GM21786 (cell line): ENCODE measurements around the gene EPB41L2.
"Not testable (repeated sequence)": the region's sequence is repeated elsewhere in the genome, so short reads cannot be mapped to it uniquely, and the experiment has no call there.

Source experiments
- ATAC-seq: cut with Tn5 transposase; IDR thresholded peaks from one replicate; pipeline ENCODE4 v1.9.1; 2021; ENCODE audit not compliant: unreplicated experiment

Gene EPB41L2

GRCh38 chr6:130955755-130956154 lies 107.3 kb downstream of the EPB41L2 start:
- ATAC-seq = no peak

DNA sequence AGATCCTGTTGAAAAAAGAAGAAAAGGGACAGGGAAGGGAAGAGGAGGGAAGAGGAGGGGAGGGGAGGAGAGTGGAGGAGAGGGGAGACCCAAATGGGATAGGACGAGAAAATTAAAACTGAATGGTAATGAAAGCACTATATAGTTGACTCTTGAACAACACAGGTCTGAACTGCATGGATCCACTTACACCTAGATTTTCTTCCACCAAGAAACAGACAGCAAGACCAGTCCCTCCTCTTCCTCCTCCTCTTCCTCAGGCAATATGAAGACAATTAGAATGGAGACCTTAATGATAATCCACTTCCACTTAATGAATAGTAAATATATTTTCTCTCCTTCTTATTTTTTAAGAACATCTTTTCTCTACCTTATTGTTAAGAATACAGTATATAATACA lies 113.5 kb downstream of the EPB41L2 start:
- no peak for ATAC-seq

DNA sequence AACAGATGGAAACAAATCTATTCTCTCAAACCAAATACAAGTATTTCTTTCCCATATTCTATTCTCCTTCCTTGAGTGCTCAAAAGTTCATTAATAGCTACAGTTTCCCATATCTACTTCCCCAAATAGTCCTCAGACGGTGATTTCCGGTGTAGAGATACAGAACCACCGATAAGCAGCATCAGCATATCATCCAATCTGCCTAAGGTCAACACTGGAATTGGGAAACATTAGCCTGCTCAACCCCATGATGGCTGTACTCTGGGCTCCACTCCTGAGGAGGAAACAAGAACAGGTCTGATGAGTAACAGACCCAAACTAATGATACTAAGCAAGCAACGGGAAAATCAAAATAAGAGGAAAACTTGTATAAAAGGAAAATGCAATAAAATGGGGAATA lies 115.6 kb downstream of the EPB41L2 start:
- ATAC-seq = no peak

GRCh38 chr6:130946076-130946475 lies 117.0 kb downstream of the EPB41L2 start:
- no peak for ATAC-seq

GRCh38 chr6:130945401-130945919 lies 117.6 kb downstream of the EPB41L2 start:
- no peak for ATAC-seq

GRCh38 chr6:130944486-130944885 lies 118.6 kb downstream of the EPB41L2 start:
- no peak for ATAC-seq

- no peak for ATAC-seq
Observed at GRCh38 chr6:130943738-130944137, 119.3 kb downstream of the EPB41L2 start.

DNA sequence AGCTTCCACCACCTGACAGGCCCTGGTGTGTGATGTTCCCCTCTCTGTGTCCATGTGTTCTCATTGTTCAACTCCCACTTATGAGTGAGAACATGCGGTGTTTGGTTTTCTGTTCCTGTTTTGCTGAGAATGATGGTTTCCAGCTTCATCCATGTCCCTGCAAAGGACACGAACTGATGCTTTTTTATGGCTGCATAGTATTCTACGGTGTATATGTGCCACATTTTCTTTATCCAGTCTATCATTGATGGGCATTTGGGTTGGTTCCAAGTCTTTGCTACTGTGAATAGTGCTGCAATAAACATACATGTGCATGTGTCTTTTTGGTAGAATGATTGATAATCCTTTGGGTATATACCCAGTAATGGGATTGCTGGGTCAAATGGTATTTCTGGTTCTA lies 120.3 kb downstream of the EPB41L2 start:
- not testable (repeated sequence) for ATAC-seq

- ATAC-seq = no peak
Observed at GRCh38 chr6:130937942-130938604, 125.0 kb downstream of the EPB41L2 start.

DNA sequence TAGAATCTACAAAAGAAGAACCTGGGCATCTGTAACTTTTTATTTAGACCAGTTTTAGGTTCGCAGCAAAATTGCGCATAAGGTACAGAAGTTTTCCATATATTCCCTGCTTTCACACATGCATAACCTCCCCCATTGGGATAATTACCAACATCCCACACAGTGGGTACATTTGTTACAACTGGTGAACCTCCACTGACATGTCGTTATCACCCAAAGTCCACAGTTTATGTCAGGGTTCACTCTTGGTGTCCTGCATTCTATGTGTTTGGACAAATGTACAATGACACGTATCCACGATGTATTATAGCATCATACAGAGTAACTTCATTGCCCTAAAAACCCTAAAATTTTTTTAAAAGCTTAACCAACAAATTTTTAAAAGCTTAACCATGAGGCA lies 126.1 kb downstream of the EPB41L2 start:
- ATAC-seq = no peak

DNA sequence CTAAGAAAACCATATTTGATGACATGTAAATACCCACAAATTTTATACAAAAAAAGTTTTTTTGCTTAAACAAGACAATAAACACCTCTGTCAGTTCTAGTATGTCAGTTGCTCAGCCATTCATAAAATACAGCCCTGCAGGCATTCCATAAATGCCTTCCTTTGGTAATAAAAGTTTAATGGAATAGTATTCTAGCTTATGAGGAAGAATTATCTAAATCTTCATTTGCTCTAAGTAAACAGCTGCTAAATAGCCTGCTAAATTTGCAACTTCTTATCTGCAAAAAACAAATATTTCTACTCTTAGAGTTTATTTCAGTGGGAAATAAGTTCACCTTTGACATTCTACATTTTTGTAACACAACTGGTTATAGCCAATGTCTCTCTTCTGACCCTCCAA lies 127.1 kb downstream of the EPB41L2 start:
- no peak for ATAC-seq

DNA sequence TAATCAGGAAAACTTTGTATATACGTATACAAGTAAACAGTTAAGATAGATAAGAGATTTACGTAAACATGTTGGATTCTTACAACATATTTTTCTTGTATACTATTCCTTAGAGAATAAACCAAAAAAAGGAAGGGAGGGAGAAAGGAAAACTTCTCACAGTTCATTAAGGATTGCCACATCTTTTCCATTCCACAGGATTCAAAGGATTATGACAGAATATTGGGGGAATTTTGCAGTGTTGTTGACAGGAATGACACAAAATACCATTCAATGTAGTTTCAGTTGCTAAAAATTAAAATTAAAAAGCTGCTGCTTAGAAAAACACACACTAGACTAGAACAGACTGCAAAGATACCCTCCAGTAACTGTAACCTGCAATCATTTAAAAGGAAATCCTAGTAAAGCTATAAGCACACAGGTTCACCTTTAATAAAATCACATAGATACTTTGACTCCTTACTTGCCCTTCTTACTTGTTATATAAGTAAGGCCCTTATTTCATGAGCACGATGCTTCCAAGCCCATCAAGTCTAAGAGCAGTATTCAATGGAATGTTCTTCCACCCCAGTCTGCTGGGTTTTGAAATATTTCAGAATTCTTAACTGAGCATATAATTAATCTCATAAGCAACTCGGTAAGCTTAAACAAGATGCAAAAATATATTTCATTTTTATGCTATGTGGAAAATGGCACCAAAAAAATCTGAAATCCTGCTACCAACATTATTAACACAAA lies 128.0 kb downstream of the EPB41L2 start:
- no peak for ATAC-seq

- ATAC-seq = no peak
Observed at GRCh38 chr6:130933712-130934200, 129.3 kb downstream of the EPB41L2 start.

DNA sequence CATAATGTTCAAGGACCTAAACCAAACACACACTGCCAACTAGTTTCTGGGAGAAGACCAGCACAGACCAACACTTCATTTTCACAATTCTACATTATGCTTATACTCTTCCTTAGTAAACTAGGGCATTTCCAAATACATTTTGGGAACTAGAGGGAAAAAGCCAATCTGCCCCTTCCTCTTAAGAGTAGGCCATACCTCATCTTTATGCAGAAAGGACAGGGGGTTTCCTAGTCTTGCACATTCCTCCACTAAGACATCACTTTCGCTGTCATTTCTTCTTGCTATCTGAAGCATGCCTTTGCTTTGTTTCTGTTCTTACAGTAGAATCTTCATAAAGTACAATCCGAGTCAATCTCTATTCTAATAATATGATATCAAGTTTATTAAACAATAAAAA lies 130.1 kb downstream of the EPB41L2 start:
- no peak for ATAC-seq

- ATAC-seq = no peak
Observed at GRCh38 chr6:130932438-130932837, 130.6 kb downstream of the EPB41L2 start.

DNA sequence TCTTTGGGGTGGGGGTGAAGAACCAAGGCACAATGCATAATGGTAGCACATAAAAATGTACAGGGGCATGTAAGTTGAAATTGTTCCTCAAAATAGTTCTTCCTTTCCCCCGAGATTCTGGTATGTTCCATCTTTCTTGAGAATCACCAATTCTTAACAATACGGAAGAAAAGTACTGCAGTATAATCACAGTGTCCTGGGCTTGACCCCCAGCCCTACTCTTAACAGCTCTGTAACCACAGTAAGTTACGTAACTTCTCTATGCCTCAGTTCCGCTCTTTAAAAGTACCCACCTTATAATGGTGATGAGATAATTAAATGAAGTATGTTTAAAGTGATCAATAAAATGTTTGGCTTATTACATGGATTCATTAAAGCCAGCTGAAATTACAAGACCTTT lies 131.4 kb downstream of the EPB41L2 start:
- no peak for ATAC-seq

DNA sequence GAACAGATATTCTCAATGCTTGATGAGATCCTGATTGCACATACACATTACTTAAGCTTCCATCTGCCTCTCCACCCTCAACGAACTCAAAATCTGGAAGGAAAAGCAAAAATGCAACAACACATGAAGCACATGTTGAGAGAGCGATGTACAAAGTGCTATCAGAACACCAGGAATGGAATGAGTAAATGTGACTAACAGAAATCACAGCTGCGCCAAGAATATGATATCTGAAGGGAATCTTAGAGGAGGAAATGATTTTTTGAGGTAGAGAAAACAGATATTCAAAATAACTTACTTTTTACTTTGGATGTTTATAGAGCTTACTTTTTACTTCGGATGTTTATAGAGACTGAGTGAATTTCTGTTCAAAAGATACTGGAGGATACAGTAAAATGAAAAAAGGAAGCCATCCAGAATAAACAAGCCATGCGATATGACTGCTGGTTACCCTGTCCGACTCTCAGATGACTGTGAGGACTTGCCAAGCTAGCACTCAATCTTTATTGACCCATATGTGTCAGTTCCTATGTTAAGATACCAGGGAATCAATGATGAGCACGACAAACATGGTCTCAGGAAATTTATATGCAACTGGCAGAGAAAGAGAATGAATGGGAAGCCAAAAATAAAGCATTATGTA lies 133.9 kb downstream of the EPB41L2 start:
- no peak for ATAC-seq

- no peak for ATAC-seq
Observed at GRCh38 chr6:130928158-130928912, 134.7 kb downstream of the EPB41L2 start.

GRCh38 chr6:130927305-130927704 lies 135.7 kb downstream of the EPB41L2 start:
- ATAC-seq = no peak

DNA sequence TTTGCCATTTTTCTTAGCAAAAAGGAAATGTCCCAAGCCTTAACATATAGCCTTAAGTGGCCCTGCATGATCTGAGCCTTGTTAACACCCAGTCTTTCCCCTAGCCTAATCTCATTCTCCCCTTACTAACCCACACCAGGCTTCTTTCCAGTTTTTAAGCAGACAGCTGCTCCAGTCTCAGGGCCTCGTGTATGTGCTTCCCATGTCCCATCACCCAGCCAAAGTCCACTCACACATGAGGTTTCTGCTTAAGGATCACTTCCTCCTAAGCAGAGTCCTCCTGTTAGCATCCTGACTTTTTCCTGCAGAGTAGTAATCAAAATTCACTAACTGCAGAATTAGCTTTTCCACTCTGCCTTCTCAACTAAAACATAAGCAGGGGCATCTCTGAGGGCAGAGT lies 139.7 kb downstream of the EPB41L2 start:
- ATAC-seq = no peak

DNA sequence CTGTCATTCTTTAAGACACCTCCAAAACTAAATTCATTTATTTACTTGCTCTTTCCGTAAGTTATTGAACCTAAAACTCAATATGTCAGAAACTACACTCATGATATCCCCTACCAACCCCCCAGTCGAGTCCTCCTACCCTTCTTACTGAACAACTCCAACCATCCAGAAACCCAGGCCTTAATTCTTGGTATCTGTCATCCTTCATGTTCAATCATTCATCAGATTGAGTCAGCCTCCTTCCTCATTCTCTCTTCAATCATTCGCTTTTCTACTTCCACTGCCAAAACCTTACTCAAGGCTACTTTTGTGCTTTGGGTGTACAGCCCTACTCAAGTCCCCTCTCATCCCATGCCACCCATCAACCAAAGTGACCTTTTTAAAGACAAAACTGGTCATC lies 140.1 kb downstream of the EPB41L2 start:
- ATAC-seq = no peak
